Measurements from ENCODE around the gene L1CAM.

L1CAM gene

DNA sequence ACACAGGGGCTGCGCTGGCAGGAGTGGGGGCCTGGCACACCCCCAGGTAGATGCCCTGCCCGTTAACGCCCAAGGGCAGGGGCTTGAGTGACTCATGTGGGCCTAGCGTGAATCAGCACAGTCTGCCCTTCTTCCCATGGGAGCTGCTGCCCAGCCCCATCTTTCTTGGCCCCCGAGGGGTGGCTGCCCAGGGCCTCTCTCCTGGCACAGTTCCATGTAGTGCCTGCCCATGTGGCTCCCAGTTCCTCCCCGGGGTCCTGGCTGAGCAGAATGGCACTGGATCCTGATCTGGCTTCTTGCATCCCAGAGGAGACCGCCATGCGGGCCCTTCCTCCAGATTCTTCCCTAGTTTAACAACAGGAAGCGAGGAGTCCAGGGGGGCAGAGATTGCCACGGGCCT lies 16.4 kb upstream of the L1CAM start:
- no peak for DNase-seq

DNA sequence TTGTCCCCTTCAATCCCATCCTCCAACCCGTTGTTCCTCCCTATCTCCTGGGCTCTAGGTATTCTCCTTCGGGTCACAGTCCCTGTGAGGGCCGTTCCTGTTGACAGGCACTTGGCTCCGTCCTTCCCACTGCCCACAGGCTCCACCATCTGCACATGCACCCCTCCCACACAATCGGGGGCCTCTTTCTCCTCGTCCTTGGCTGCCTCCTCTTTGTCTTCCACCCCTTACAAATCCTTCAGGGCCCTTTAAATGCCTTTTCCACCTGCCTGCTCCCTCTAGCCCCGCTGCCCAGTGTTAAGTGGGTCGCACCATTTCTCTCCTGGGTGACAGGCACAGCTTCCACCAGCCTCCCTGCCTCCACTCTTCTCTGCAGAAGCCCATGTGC lies 15.8 kb upstream of the L1CAM start:
- no peak for DNase-seq

DNA sequence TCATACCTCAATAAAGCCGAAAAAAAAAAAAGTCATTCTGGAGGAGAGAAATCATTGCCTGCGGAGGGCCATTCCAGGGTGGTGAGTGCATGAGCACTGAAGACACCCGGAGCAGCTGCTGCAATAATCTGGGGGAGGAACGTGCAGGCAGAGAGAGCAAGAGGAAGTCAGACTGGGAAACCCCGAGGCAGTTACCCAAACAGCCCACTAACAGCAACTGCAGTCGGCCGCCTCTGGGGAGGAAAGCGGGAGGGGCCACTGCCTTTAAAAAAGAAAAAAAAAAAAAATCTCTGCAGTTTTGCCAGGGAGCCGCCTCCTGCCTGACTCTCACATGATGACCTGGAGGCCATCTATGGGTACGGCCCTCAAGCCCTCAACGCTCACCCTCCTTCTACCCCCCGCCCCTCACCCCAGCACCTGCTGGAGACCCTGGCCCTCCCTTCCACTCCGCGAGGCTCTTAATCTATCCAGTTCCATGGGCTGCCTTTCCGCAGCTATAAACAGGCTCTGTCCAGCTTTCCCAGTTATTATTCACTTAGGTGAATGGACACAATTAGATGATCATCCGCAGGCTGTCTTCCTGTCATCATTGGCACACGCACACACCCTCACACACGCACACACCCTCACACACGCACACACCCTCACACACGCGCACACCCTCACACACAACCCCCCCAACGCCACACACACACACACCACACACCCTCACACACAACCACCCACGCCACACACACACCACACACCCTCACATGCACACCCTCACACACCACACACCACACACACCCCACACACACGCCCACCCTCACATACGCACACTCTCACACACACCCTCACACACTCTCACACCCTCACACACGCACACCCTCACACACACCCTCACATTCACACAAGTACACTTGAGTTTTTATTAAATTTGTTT lies 15.1 kb upstream of the L1CAM start:
- peak; percentile 87 for DNase-seq

DNA sequence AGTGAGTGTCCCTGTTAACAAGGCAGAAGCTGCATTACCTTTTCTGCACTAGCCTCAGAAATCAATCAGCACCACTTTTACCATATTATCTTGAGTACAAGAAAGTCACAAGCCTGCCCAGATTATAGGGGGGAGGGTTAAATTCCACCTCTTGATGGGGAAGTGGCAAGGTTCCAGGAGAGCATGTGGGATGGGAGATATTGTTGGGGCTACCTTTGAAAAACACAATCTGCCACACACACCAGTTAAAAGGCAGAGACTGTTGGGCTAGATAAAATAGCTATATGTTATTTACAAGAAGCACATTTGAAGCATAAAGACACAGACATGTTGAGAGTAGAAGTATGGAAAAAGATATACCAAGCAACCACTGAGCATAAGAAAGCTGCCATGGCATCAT lies 11.9 kb upstream of the L1CAM start:
- DNase-seq, result no peak

DNA sequence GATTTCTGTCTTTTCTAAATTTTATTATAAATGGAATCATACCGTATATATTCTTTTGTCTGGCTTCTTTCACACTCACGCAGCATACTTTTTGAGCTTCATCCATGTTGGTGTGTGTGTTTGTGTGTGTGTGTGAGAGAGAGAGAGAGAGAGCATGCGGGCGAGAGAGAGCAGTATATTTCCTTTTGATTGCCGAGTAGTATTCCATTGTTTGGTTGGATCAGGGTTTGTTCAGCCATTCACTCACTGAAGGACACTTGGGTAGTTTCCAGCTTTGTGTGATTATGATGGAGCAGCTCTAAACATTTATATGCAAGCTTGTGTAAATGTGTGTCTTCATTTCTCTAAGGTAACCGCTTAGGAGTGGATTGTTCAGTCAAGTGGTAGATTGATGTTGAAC lies 3.1 kb upstream of the L1CAM start:
- DNase-seq, result no peak

DNA sequence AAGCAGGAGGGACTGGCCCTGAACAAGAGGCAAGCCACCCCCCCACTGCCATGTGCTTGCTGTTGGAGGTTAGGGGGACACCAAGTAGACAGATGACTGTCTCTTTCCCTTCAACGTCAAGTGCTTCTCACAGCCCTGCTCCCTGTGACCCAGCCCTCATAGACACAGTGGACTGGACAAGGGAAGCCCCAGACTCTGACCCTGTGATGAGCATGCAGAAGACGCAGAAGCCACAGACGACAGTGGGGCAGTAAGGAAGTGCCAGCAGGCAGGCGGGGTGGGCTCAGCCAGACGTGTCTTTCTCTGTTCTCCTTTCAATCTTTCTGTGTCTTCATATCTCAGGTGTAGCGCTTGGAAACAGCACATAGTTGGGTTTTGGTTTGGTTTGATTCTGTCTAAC lies 2.4 kb upstream of the L1CAM start:
- no peak for DNase-seq

DNA sequence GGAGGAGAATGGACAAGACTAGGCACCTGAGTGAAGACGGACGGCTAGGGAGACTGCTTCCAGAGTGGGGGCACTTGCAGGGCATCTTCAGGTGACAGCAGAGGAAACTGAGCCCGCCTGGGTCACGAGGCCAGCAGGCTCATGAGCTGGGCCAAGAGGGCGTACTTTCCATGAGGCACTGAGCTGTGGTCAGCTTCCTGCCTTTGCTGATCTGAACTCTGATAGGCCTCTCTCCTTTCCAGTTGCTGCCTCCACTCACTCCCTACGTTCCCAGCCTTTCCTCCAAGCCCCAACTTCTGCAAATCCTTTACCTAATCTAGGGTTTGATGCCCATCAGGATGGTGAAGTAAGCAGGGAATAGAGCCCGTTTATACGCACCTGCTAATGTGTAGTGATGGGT lies 1.4 kb upstream of the L1CAM start:
- no peak for DNase-seq

DNA sequence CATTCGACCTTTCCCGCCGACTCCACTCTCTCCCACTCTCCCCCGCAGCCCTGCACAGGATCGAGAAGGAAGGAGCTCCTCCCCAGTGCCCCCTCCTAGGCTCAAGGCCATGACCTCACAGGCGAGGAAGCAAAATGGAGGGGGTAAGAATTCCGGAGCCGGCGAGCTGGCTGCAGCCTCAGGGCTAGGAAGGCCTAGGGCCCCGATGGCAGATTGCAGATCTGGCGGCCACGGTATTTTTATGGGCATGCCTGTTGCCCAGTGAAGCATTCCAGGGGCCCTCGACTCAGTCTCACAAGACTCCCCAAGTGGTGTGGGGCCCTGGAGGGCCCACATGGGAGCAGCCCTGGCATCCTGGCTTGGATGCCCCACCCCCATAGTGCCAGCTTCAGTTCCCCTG lies 942 bp upstream of the L1CAM start:
- DNase-seq, result no peak

DNA sequence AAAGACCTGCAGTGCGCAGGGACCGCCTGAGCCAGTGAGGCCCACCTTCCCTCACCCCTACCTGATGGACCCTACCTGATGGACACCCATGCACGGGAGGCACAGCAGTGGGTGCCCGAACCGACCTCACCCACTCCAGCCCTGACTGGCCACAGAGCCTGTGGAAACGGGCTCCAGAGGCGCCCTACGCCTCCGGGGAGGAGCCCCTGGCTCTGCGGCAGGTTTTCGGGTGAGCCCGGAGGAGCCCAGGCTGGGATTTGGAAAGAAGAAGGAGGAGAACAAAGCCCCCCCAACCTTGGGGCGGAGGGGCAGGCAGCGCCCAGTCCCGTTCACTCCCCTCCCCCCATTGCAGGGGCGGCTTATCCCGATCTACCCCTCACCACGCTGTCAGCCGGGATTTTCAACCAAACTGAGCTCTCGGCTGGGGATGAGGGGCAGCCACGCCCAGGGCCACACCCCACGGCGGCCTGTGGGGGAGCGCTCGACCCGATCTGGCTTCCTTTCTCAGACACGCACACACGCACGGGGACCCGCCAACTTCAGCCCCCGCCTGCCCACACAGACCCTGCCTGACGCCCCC lies 675 bp downstream of the L1CAM start:
- no peak for DNase-seq

DNA sequence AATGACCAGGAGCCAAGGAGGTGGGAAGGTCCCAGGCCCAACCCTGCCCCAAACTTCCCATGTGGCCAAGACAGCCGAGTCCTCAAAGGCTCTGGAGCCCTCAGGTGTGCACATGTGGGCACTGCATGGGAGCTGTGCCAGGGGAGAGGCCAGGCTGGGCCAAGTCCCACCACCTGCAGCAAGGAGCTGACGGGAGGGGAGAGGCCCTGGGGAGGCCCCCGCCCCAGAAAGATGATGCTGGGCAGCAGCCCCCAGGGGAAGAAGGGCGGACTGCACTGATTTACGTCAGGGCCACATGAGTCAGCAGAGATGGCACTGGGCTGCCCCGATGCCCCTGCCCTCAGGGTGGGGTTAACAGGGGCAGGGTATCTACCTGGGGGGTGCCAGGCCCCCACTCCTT lies 1.4 kb downstream of the L1CAM start:
- DNase-seq, result no peak

DNA sequence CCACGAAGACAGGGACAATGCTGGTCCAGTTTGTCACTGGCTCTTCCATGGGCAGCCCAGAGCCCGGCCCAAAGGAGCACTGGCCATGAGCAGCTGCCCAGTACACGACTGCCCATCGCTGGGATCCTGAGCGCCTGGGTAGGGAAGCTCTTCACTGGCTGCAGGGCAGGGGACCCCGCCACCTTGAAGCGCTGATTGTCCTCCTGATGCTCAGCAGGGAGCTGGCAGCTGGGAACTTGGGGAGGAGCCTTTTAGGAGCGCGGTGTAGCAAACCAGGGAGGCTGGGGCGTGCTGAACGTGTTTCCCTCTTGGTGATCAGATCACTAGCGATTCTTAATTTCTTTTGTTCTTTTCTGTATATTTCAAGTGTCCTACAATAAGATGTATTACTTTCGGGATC lies 1.8 kb downstream of the L1CAM start:
- DNase-seq, result no peak

DNA sequence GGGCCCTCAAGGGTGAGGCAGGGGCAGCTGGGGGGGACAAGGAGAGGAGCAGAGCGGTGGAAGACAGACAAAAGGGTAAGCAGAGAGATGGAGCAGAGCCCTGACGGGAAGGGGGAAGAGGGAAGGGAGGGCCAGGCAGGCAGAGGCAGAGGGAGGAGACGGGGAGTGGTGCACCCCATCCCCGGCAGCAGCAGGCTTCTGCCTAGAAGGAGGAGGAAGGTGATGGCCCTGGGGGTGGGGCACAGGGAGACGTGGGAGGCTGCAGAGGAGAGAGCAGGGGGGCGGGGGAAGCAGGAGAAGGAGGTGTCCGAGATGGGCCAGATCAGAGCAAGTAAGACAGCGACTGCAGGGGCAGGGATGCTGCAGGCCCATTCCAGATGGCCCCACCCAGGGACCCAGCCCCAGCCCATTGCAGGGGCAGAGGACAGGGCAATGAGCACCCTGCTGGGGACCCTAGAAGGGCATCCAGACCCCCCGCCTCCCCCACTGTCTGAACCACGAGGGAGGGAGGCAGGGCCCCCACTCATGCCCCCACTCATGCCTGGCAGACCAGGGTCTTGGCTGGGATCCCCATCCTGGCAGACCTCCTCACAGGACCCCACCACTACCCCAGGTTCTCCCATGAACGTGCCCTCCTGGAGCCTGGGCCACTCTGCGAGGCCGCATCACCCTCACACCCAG lies 2.7 kb downstream of the L1CAM start:
- no peak for DNase-seq

DNA sequence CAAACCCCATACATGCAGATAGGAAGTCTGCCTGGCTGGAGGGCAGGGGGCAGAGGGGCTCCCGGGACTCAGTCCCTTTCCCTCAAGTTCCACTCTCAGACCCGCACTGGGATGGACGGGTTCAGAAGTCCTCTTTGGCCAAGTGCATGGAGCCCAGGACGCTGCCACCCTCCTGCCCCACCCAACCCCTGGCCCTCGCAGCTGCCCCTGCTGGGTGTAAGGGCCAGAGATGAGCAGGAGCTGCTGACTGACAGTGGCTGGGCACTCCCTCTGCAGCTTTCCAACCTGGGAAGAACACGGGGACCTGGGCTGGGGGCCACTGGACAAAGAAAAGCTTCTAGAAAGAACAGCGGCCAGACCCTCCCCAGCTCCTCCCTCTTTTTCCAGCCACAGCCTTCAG lies 3.4 kb downstream of the L1CAM start:
- no peak for DNase-seq

DNA sequence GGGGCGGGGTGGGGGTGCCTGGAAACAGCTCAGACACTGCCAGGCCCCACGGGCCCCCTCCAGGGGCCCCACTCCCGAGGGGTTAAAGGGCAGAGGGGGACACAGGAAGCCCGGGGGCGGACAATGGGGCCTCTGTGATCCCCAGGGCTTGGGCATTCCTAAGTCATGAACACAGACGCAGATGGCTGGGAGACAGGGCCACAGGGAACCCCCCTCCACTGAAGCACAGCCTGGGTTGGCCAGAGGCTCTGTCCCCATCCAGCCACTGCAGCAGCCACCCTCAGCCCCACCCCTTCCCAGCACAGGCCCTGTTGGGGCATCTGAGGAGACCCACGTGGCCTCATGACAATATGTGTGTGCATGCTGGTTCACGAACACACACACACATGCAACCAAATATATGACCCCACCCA lies 3.9 kb downstream of the L1CAM start:
- DNase-seq, result no peak

DNA sequence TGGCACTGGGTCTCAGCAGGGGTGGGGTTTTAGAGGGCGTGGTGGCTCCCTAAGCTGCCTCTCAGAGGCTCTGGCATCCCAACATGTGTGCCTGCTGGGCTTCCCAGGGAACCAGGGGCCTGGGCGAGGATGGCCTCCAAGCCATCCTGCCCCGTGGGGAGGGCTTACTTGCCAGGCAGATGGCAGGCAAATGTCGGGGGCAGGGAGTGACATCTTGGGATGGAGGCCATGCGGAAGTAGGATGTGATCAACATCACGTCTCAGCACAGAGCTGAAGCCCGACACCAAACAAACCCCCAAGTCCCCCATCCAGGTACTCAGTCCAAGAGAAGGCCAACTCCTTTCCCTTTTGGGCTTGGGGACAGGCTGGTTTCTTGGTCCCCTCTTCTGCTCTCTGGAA lies 4.7 kb downstream of the L1CAM start:
- DNase-seq, result no peak

DNA sequence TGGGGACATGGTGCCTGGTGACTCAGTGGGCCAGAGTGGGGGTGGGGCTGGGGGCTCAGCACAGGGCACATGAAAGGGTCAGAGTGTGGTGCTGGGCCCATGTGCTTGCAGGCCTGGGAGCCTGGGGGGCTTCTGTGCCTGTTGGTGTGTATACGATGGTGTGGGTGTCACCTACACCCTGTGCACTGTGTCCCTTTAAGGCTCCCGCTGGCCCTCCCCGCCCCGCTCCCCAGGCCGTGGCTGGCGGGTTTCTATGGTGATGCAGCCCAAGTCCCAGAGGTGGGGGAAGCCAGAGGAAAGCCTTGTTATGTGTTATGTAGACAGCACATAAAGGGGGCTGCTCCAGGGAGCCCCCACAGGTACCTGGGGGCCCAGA lies 5.5 kb downstream of the L1CAM start:
- DNase-seq, result no peak

DNA sequence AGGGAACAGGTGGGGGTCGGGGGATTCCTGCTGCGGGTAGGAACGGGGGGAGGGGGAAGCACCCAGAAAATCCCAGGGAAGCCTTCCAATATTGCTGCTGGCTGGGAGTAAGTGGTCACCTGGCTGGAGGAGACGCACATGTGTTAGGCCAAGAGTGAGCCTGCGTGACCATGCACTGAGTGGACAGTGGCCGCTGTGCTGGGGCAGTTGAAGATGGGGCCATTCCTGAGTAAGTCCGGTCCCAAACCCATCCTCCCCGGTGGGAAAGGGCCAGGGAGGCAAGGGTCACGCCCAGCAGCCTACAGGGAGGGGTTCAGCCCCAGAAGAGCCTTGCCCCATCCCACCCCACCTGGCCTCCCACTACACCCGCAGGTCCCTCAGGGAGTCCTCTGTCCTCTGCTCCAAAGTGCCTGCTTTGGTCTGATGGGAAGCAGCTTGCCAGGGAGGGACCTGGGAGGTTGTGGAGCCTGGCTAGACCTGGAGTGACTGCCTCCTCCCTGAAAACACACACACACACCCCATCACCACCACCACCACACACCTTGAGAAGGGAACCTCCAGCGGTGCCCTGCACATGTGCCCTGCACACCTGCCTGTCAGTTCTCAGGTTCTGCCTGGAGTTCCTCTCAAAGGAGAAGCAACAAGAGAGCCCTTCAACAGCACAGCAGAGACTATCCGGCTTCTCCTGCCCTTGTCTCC lies 6.1 kb downstream of the L1CAM start:
- DNase-seq, result no peak

DNA sequence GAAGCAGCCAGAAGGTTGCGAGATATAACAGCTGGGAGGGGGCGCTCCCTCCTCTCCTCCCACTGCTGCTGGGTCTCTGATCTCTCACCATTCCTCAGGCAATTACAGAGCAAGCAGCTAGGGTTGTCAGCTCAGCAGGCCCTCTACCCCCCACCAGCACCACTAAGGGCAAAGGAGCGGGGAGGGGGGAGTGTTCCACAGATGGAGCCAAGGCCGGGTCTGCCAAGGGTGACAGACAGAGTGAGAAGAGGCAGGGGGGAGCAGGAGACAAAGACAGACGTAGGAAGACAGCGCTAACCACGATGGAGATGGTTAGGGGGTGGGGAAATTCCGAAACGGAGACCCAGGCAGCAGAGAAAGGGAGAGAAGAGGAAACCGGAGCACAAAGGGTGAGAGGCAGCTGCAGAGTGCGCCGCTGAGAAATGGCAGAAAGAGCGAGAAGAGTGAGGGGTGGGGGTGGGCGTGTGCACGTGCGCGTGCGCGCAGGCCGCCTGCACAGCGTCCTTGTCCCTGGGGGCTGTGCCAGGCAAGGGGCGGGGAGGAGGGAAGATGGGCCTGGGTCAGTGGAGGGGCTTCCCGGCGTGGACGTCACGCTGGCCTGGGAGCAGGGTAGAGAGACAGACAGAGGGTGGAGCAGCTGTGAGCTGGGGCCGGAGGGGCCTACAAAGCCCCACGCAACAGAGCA lies 6.9 kb downstream of the L1CAM start:
- no peak for DNase-seq

DNA sequence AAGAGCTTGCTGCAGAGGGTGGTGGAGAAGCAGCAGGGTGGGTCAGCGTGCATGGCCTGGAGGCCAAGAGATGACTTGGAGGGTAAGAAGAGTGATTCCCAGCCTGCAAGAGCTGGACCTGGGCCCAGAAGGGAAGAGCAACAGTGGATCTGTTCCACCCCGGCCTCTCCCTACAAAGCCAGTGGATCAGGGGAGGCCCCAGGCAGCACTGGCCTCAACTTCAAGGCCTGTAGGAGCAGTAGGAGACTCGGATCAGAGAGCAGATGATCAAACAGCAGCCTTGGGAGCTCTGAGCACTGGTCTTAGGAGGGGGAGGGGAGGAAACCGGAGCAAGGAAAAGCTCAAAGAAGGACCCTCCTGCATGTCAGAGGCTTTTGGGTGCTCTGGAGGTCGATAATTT lies 7.6 kb downstream of the L1CAM start:
- DNase-seq, result no peak

DNA sequence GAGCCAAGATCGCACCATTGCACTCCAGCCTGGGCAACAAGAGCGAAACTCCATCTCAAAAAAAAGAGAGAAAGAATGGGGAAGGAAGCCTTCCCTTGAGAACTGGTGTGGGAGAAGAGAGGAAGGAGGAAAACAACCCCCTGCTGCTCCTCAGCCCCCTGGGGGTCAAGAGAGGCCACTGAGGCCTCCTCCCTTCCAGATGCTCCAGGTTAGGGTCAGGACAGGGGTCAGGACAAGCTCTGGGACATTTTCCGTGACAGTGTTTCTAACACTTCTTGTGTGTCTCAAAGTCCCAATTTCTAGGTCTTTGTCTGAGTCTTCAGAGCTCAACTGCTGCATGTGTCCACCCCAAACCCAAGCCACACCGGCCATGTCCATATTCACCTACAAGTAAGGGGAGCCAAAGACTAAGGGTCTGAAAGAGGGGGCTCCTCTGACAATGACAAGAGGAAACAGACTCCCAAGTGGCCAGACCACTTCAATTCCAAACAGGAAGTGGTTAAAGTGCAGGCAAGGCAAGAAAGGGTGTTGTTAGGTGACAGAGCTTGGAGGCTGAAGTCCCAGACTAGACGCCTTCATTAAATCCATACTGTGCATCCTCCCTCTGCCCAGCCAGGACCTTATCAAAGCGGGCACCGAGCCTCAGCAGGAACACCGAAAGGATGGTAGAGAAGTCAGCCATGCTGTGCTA lies 8.3 kb downstream of the L1CAM start:
- no peak for DNase-seq

DNA sequence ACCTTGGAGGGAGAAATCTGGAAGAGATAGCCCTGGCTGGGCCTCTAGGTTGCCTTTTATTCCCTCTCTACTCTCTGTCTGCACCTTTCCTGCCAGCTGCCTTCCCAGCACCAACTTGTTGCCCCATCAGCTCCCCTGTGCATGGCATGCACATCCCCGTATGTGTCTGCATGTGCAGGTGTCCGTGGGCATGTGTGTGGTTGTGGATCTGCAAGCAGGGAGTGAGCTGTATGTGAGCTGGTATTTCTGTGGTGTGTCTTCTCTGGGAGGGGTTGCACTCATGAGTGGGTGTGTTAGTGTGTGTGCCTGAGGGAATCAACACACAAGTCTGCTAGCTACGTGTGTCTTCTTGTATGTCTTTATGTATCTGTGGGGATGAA lies 9.9 kb downstream of the L1CAM start:
- DNase-seq, result no peak

Measured in fibroblast of skin of abdomen (primary cell).